ENCODE data around the gene SPDYA. TPM values are rescaled to one million over a fixed set of nuclear protein-coding genes. Genes with fewer than 3 reads are reported as not detected.

The SPDYA gene
- total and polyA plus RNA-seq, 4 experiments from 2014 or later, result 0.14 to 4.9 (median 4.5) TPM; not detected in 1

DNA sequence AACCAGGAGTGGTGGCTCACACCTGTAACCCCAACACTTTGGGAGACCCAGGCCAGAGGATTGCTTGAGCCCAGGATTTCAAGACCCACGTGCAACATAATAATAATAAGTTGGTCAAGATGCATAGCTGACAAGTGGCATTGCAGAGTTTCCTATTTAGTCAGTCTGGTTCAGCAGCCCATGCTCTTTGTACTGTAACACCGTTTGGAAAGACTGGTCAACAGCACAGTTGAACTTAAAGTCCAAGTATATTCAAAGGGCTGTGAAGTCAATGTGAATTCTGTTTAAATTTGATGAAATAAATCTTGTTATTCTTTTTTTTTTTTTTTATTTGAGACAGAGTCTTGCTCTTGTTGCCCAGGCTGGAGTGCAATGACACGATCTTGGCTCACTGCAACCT, 61.0 kb downstream of the SPDYA start:
- H3K27me3 ChIP-seq (ENCODE audit: insufficient read depth, low read length), result no peaks in the 10 kb centered on the region
- intact Hi-C loops (cut with micrococcal nuclease), result no loop called here
- no peak for DNase-seq
- POLR2A ChIA-PET (ENCODE audit: partially characterized antibody), result interaction anchor here (3.7 kb wide), 1 partner anchor 23 kb away, joined by 98 read pairs; the partner anchor contains the start of gene WDR43
- CTCF ChIA-PET (ENCODE audit: partially characterized antibody), result interaction anchor here (2.0 to 2.5 kb wide), 3 partner anchors 21 to 277 kb away, joined by 9 to 12 read pairs (median 10); no protein-coding TSS in a partner anchor
- H3K4me3 ChIP-seq (ENCODE audit: low read length in 2 of 2), result no peak overlapping the region
- Mint-ChIP-seq H3K36me3 (peaks cover 4 to 21% of the 10 kb centered on the region in 2 donors), H3K4me1 (peaks cover 19 to 37% (median 29%) of the 10 kb centered on the region in 4 donors), H3K27me3 (peaks cover 5 to 10% of the 10 kb centered on the region in 2 donors), H3K9me3 (no peaks in the 10 kb centered on the region), H3K27ac (peak overlapping the region in 3 of 7 donors; percentile 29 to 98 (median 42)), H3K4me3 (peak overlapping the region in 2 of 8 donors; percentile 95 to 97)
- H3K27ac ChIP-seq (ENCODE audit: low read depth, low read length), result no peak overlapping the region
- no peaks in the 10 kb centered on the region for H3K36me3 ChIP-seq (ENCODE audit: insufficient read depth, low read length)
- H3K4me1 ChIP-seq (ENCODE audit: insufficient read depth, low read length), result peaks cover 34% of the 10 kb centered on the region
- H3K9me3 ChIP-seq (ENCODE audit: control insufficient read depth in 1 of 2, low read length in 2 of 2), result no peaks in the 10 kb centered on the region

DNA sequence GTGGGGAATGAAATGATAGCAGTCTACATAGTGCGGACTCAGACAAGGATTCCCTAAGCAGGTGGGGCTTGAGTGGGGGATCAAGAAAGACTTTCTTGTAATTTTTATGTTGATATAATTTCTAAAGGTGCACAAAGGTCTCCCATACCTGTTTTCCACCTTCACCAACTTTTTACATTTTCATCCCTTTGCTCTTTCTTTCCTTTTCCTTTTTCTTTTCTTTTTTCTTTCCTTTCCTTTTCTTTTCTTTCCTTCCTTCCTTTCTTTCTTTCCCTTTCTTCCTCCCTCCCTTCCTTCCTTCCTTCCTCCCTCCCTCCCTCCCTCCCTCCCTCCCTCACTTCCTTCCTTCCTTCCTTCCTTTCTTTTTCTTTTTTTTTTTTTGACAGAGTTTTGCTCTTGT, 69.6 kb downstream of the SPDYA start:
- ChIA-PET CTCF (ENCODE audit: partially characterized antibody) (no interaction called here), POLR2A (ENCODE audit: partially characterized antibody) (no interaction called here)
- Mint-ChIP-seq H3K36me3 (no peaks in the 10 kb centered on the region), H3K4me1 (no peaks in the 10 kb centered on the region), H3K9me3 (no peaks in the 10 kb centered on the region), H3K4me3 (no peak overlapping the region), H3K27me3 (peaks cover 6 to 22% of the 10 kb centered on the region in 2 donors), H3K27ac (no peak overlapping the region)
- Histone ChIP-seq H3K36me3 (ENCODE audit: insufficient read depth, low read length) (no peaks in the 10 kb centered on the region), H3K27me3 (ENCODE audit: insufficient read depth, low read length) (no peaks in the 10 kb centered on the region), H3K9me3 (ENCODE audit: control insufficient read depth in 1 of 2, low read length in 2 of 2) (no peaks in the 10 kb centered on the region), H3K4me3 (ENCODE audit: low read length in 2 of 2) (no peak overlapping the region), H3K4me1 (ENCODE audit: insufficient read depth, low read length) (no peaks in the 10 kb centered on the region), H3K27ac (ENCODE audit: low read depth, low read length) (no peak overlapping the region)
- DNase-seq, result no peak
- intact Hi-C loops (cut with micrococcal nuclease), result no loop called here

DNA sequence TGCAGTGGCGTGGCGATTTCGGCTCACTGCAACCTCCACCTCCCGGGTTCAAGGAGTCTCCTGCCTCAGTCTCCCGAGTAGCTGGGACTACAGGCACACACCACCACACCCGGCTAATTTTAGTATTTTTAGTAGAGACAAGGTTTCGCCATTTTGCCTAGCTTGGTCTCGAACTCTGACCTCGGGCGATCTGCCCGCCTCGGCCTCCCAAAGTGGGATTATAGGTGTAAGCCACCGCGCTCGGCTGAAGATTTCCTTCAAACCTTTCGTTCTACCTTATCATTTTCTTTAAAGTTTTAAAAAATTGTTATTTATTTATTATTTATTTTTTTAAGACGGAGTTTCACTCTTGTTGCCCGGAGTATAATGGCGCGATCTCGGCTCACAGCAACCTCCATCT, 82.9 kb downstream of the SPDYA start:
- peak overlapping the region in 1 of 7 donors; percentile 62 for H3K27ac Mint-ChIP-seq
- peaks cover 0 to 2% of the 10 kb centered on the region in 2 donors for H3K27me3 Mint-ChIP-seq
- Histone ChIP-seq H3K27me3 (ENCODE audit: insufficient read depth, low read length) (no peaks in the 10 kb centered on the region), H3K27ac (ENCODE audit: low read depth, low read length) (no peak overlapping the region), H3K4me3 (ENCODE audit: low read length in 2 of 2) (no peak overlapping the region), H3K36me3 (ENCODE audit: insufficient read depth, low read length) (no peaks in the 10 kb centered on the region), H3K9me3 (ENCODE audit: control insufficient read depth in 1 of 2, low read length in 2 of 2) (no peaks in the 10 kb centered on the region), H3K4me1 (ENCODE audit: insufficient read depth, low read length) (peaks cover 32% of the 10 kb centered on the region)
- peaks cover 0 to 2% (median 0%) of the 10 kb centered on the region in 8 donors for H3K9me3 Mint-ChIP-seq
- H3K4me1 Mint-ChIP-seq, result peaks cover 26 to 39% (median 31%) of the 10 kb centered on the region in 4 donors
- intact Hi-C loops (cut with micrococcal nuclease), result loop anchor here (10.0 kb wide), 1 partner anchor 121 kb away; no protein-coding TSS in a partner anchor
- POLR2A ChIA-PET (ENCODE audit: partially characterized antibody), result interaction anchor here (2.1 to 5.9 kb wide), 3 partner anchors 23 to 223 kb away, joined by 10 to 98 read pairs (median 13); partner anchors contain the start of gene TRMT61B
- CTCF ChIA-PET (ENCODE audit: partially characterized antibody), result interaction anchor here (2.3 kb wide), 1 partner anchor 23 kb away, joined by 12 read pairs; the partner anchor contains the start of gene TRMT61B
- peaks cover 0 to 12% of the 10 kb centered on the region in 2 donors for H3K36me3 Mint-ChIP-seq
- DNase-seq, result peak in 1 of 5 donors; percentile 43
- H3K4me3 Mint-ChIP-seq, result peak overlapping the region in 2 of 8 donors; percentile 30 to 40

DNA sequence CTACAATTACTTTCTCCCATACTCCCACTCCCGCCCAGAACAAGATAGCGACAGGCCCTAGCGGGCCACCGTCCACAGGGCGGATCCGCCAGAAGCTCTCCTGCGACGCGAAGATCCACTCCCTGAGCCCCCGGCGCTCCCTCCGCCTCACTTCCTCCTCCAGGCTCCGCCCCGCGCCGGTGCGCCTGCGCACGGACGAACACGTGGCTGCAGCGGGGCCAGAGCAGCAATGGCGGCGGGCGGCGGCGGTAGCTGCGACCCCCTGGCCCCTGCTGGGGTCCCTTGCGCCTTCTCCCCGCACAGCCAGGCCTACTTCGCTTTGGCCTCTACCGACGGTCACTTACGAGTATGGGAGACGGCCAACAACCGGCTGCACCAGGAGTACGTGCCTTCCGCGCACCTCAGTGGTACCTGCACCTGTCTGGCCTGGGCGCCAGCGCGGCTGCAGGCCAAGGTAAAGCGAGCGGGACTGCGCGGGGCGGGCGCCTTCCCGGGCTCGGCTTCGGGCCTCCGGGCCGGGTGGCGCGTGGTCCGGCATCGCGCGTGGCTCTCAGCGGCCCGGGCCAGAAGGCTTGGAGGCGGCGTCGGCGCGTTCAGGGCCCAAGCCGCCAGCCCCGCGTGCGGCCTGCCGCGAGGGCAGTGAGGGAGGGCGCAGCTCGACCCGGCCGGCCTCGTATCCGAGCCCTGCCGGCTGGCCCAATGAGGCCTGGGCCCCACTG, 84.0 kb downstream of the SPDYA start, which contains the start of gene WDR43:
TSS of gene WDR43 (plus strand) at position 198 of the 719 bp plus-strand sequence. CDS start at position 230, 32 bp downstream.
- Histone ChIP-seq H3K4me1 (ENCODE audit: insufficient read depth, low read length) (peaks cover 43% of the 10 kb centered on the region), H3K4me3 (ENCODE audit: low read length in 2 of 2) (peak within 1 kb of the TSS; percentile 75 to 91), H3K9me3 (ENCODE audit: control insufficient read depth in 1 of 2, low read length in 2 of 2) (no peaks in the 10 kb centered on the region), H3K27me3 (ENCODE audit: insufficient read depth, low read length) (no peaks in the 10 kb centered on the region), H3K27ac (ENCODE audit: low read depth, low read length) (peak within 1 kb of the TSS; percentile 83), H3K36me3 (ENCODE audit: insufficient read depth, low read length) (no peaks in the 10 kb centered on the region)
- H3K27me3 Mint-ChIP-seq, result peaks cover 0 to 2% of the 10 kb centered on the region in 2 donors
- peaks cover 33 to 50% (median 40%) of the 10 kb centered on the region in 4 donors for H3K4me1 Mint-ChIP-seq
- intact Hi-C loops (cut with micrococcal nuclease), result loop anchor here (1.0 to 10.0 kb wide), 3 partner anchors 24 to 120 kb away; partner anchors contain the start of gene TRMT61B
- DNase-seq, result peak; percentile 97 to 99 (median 98)
- peaks cover 0 to 2% (median 0%) of the 10 kb centered on the region in 8 donors for H3K9me3 Mint-ChIP-seq
- ChIA-PET CTCF (ENCODE audit: partially characterized antibody) (interaction anchor here (0.6 to 1.9 kb wide), 3 partner anchors 15 to 74 kb away, joined by 3 to 4 read pairs (median 4); partner anchors contain the start of gene TRMT61B), POLR2A (ENCODE audit: partially characterized antibody) (interaction anchor here (0.6 to 5.9 kb wide), 16 partner anchors 8 to 501 kb away, joined by 3 to 98 read pairs (median 4); partner anchors contain the start of gene TRMT61B)
- peak within 1 kb of the TSS; percentile 88 to 99 (median 95) for H3K27ac Mint-ChIP-seq
- H3K36me3 Mint-ChIP-seq, result peaks cover 0 to 12% of the 10 kb centered on the region in 2 donors
- H3K4me3 Mint-ChIP-seq, result peak within 1 kb of the TSS; percentile 91 to 100 (median 96)

DNA sequence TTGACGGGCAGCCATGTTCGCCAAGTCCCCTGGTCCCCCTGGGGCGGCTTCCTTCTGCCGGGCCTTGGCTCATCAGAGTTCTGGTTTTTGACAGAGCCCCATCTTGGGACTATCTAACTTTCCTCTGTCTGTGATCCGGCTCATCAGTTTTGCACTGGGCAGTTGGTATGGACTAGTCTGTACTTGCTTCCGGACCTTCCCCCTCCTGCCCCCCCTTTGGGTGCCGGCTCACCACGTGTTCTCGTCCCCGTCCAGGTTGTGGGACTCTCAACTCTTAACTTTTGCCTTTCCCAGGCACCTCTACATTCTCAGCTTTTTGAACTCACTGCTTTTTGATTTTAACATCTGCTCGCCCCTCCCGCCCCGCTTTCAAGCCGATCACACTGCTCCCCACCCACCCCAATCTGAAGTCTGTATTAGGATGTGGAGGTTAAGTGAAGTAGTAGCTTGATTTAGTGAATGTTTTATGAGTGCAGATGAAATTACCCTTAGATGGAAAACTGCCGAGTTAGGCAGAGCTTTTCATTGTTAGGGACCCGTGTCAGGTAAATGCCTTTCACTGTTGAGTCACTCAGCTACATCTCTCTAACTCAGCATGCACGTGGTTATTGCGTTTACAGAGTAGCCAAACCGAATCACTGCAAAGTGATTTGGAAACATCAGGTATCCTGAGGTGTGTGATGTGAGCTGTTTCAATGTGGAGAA, 84.7 kb downstream of the SPDYA start:
- Mint-ChIP-seq H3K36me3 (peaks cover 0 to 12% of the 10 kb centered on the region in 2 donors), H3K4me3 (peak overlapping the region; percentile 91 to 100 (median 96)), H3K27ac (peak overlapping the region; percentile 76 to 99 (median 94)), H3K9me3 (peaks cover 0 to 2% (median 0%) of the 10 kb centered on the region in 8 donors), H3K27me3 (peaks cover 0 to 2% of the 10 kb centered on the region in 2 donors), H3K4me1 (peaks cover 33 to 54% (median 43%) of the 10 kb centered on the region in 4 donors)
- Histone ChIP-seq H3K9me3 (ENCODE audit: control insufficient read depth in 1 of 2, low read length in 2 of 2) (no peaks in the 10 kb centered on the region), H3K4me1 (ENCODE audit: insufficient read depth, low read length) (peaks cover 47% of the 10 kb centered on the region), H3K36me3 (ENCODE audit: insufficient read depth, low read length) (no peaks in the 10 kb centered on the region), H3K27me3 (ENCODE audit: insufficient read depth, low read length) (no peaks in the 10 kb centered on the region), H3K4me3 (ENCODE audit: low read length in 2 of 2) (peak overlapping the region; percentile 75 to 91), H3K27ac (ENCODE audit: low read depth, low read length) (peak overlapping the region; percentile 83)
- DNase-seq, result peak in 3 of 5 donors; percentile 11 to 53 (median 21)
- POLR2A ChIA-PET (ENCODE audit: partially characterized antibody), result interaction anchor here (0.6 to 5.9 kb wide), 12 partner anchors 7 to 221 kb away, joined by 3 to 98 read pairs (median 4); partner anchors contain the start of gene TRMT61B
- CTCF ChIA-PET (ENCODE audit: partially characterized antibody), result interaction anchor here (0.6 to 1.9 kb wide), 5 partner anchors 15 to 328 kb away, joined by 3 to 5 read pairs (median 4); no protein-coding TSS in a partner anchor
- intact Hi-C loops (cut with micrococcal nuclease), result loop anchor here (2.0 to 10.0 kb wide), 2 partner anchors 75 to 119 kb away; no protein-coding TSS in a partner anchor

DNA sequence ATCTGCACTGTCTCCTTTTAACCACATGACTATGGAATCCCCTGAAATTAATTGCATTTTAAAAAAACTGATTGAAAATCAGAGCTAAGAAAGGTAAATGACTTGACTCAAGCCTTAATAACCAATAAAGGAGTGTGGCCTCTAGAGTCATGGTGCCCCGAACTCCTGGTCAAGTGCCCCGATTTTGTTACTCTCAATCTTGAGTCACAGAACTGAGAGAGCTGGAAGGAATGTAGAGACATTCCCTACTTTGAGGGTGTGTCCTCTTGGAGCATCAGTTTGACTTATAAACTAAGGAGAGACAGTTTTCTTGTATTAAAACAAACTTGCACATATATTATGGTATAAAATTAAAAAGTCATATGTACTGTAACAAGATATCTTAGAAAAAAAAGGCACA, 86.3 kb downstream of the SPDYA start:
- intact Hi-C loops (cut with micrococcal nuclease), result loop anchor here (10.0 kb wide), 1 partner anchor 118 kb away; no protein-coding TSS in a partner anchor
- no peak for DNase-seq
- peak overlapping the region; percentile 35 to 100 (median 96) for H3K4me3 Mint-ChIP-seq
- H3K4me1 Mint-ChIP-seq, result peaks cover 40 to 70% (median 54%) of the 10 kb centered on the region in 4 donors
- H3K9me3 Mint-ChIP-seq, result peaks cover 0 to 2% (median 0%) of the 10 kb centered on the region in 8 donors
- H3K27me3 Mint-ChIP-seq, result peaks cover 0 to 2% of the 10 kb centered on the region in 2 donors
- ChIA-PET POLR2A (ENCODE audit: partially characterized antibody) (interaction anchor here (1.1 to 5.9 kb wide), 2 partner anchors 27 to 29 kb away, joined by 3 to 98 read pairs; partner anchors contain the start of gene TRMT61B), CTCF (ENCODE audit: partially characterized antibody) (interaction anchor here (1.7 kb wide), 1 partner anchor 330 kb away, joined by 5 read pairs; no protein-coding TSS in a partner anchor)
- no peak overlapping the region for H3K27ac ChIP-seq (ENCODE audit: low read depth, low read length)
- no peaks in the 10 kb centered on the region for H3K36me3 ChIP-seq (ENCODE audit: insufficient read depth, low read length)
- no peaks in the 10 kb centered on the region for H3K27me3 ChIP-seq (ENCODE audit: insufficient read depth, low read length)
- peaks cover 57% of the 10 kb centered on the region for H3K4me1 ChIP-seq (ENCODE audit: insufficient read depth, low read length)
- H3K4me3 ChIP-seq (ENCODE audit: low read length in 2 of 2), result no peak overlapping the region
- H3K9me3 ChIP-seq (ENCODE audit: control insufficient read depth in 1 of 2, low read length in 2 of 2), result no peaks in the 10 kb centered on the region
- peak overlapping the region in 3 of 7 donors; percentile 38 to 99 (median 53) for H3K27ac Mint-ChIP-seq
- H3K36me3 Mint-ChIP-seq, result peaks cover 6 to 19% of the 10 kb centered on the region in 2 donors

All from CD4-positive, alpha-beta memory T cell (primary cell).